Mesenteric fat pad (tissue), 1 donor: Measurements from ENCODE around the gene RNF112. TPM values are rescaled to one million over a fixed set of nuclear protein-coding genes. Genes with fewer than 3 reads are reported as not detected.

Experiments
- DNase-seq: peaks from one replicate; pipeline ENCODE4 v3.0.0-alpha.2; 2020; ENCODE audit warnings: low spot score
- long read RNA-seq: library from polyadenylated mRNA; unstranded; transcript quantifications from one replicate; pipeline ENCODE4 v2.0.0, GENCODE V29; 2020
- total RNA-seq: library from RNA; stranded (reverse); fragmentation: NEBNext Ultra II Directional; extraction: Animal tissue kit (Norgen Biotek cat#: 25700); gene quantifications from one replicate; pipeline ENCODE4 v1.2.1, GENCODE V29; 2021
- donor health status: DM: yes; HTN: yes; CAD: no.

Gene RNF112, protein sequence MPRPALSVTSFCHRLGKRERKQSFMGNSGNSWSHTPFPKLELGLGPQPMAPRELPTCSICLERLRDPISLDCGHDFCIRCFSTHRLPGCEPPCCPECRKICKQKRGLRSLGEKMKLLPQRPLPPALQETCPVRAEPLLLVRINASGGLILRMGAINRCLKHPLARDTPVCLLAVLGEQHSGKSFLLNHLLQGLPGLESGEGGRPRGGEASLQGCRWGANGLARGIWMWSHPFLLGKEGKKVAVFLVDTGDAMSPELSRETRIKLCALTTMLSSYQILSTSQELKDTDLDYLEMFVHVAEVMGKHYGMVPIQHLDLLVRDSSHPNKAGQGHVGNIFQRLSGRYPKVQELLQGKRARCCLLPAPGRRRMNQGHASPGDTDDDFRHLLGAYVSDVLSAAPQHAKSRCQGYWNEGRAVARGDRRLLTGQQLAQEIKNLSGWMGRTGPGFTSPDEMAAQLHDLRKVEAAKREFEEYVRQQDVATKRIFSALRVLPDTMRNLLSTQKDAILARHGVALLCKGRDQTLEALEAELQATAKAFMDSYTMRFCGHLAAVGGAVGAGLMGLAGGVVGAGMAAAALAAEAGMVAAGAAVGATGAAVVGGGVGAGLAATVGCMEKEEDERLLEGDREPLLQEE
- 3.9 TPM for total RNA-seq
- long read RNA-seq, partial matches to known transcripts: 0 of 1 reads
- long read RNA-seq, other reads (novel, unspliced or antisense): 1 of 1 reads

DNA sequence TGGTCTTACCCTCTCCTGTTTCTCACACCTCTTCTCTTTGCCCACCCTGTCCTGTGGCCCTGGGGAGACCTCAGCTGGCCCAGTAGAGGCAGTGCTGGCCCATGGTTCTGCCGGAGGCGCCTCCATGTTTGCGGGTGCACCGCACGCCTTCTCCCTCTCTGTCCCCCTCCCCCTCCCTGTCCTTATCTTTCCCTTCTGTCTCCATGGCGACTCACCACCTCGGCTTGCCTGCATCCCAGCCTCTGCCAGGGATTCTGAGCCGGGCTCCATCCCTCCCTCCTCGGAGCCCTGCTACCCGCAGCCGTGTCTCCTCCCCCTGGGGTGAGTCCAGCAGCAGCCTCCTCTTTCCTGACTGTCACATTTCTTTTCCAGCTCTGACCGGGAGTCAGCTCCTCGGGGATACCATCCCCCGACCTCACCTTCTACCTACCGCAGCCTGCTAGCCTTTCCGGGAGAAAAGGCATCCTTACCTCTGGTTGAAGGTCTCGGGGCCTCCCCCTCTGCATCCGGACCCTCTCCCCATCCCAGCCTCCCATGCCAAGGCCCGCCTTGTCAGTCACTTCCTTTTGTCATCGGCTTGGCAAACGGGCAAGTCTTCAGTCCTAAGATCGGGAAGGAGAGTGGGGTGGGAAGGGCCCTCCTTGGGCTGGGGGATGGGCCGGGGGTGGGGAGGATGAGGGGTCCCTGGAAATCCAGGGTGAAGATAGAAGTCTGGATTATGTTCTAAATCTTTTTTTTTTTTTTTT lies at the start of gene RNF112:
Gene RNF112, plus strand, starts transcription at position 358 of the 746 bp plus-strand sequence. Its CDS starts 177 bp downstream, at position 535.
- DNase-seq: peak; percentile 84

DNA sequence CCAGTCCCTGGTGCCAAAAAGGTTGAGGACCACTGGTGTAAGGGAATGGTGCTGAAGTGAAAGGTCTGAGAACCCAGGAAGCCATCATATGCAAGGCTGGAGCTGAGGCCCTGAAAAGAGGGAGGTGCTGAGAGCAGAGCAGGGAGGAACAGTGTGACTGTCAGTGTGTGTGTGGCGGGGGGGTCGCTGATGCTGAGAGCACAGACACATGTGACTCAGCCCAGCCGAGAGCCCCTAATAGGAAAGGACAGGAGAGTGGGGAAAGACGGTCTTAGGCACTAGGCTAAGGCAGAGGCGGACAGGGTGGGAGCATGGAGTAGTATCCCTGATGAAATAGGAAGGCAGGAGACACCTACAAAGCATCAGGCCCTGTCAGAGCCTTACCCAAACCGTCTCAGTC lies 49.7 kb upstream of the RNF112 start:
- DNase-seq: no peak

DNA sequence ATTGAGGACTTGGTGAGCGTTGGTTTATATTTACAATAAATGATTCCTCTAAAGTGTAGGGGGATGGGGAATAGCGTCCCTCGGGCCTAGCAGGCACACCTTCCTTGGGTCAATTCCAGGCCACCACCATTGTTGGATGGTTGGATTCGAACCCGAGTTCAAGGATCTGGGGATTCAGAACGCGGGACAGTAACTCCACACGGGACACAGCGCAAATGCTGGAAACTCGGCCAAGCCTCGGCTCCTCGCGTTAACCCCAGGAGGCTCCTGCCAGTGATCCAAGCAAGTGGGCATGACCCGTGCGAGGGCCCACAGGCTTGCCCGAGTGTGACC lies 49.1 kb upstream of the RNF112 start:
- no peak for DNase-seq

DNA sequence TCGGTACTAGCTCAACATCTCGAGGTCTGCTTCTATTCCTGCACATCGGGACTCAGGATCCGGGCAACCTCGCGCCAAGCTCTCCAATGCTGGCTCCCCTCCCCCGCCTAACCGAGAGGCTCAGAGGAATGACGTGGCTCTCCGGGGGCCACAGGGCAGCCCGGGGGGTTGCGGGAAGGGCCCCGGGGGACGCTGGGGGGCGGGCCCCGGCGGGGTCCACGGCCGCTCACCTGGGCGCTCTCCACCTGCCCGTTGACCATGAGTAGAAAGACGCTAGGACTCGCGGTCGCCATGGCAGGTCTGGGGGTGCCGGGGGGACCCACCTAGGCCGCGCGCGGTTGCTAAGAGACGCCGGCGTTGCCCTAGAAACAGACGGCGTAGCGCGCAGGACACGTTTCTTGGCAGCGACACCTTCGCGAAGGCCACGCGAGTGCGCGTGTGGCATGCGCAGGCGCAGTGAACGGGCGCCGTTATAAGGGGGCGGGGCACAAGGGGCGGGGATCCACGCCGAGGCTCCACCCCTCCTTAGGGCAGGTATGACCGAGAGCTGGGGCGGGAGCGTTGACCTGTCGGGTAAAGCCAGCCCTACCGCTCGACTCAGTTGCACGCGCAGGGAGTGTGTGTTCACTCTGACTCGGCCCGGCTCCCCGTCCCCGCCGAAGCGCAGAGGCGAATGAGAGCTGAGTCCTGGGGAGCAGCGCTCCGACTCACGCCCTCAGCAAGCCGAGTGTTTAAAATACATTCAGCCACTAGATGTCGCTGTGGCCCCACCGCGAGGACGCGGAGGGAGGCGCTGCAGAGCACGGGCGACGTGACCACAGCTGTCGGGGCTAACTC lies 48.5 kb upstream of the RNF112 start, which contains the start of gene B9D1:
Gene B9D1, minus strand, starts transcription at position 447 of the 837 bp plus-strand sequence. Its CDS starts 154 bp downstream, at position 293.
- peak; percentile 97 for DNase-seq

DNA sequence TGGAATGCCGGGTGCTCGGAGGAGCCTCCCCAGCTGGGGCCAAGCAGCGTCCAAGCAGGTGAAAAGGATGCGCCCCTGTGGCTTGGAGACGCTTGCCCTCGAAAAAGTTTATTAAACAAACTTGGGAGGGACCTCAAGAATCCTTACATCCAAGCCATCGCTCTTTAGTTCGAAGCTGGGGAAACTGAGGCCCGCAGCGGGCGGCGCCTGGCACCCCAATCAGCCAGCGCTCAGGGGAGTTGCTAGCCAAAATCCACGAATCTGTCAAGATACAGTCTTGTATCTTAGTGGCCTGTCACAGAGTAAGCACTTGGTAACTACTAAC lies 48.0 kb upstream of the RNF112 start:
- no peak for DNase-seq

DNA sequence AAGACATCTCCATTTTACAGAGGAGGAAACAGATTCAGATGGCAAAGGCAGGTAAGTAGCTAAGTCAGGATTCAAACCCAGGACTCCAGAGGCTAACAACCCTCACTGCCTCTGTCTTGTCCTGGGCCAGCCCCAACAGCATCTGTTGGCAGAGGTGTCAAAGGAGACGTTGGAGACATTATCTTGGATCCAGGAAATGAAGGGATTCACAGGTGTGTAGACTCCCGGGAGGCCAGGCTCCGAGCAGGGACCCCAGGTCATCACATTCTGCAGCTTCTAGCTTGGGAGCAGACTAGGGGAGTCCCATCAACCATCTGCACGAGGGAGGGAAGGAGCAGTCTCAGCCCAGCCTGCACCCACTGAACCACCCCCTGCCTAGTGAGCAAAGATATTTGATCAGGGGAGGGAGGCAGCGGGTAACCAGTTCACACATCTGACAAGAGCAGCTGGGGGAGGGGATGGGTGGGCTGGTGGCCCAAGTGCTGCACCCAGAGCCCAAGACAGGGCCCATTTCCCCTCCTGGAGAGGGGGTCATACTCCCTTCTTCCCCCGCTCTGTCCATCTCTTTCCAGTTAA lies 47.5 kb upstream of the RNF112 start:
- no peak for DNase-seq

DNA sequence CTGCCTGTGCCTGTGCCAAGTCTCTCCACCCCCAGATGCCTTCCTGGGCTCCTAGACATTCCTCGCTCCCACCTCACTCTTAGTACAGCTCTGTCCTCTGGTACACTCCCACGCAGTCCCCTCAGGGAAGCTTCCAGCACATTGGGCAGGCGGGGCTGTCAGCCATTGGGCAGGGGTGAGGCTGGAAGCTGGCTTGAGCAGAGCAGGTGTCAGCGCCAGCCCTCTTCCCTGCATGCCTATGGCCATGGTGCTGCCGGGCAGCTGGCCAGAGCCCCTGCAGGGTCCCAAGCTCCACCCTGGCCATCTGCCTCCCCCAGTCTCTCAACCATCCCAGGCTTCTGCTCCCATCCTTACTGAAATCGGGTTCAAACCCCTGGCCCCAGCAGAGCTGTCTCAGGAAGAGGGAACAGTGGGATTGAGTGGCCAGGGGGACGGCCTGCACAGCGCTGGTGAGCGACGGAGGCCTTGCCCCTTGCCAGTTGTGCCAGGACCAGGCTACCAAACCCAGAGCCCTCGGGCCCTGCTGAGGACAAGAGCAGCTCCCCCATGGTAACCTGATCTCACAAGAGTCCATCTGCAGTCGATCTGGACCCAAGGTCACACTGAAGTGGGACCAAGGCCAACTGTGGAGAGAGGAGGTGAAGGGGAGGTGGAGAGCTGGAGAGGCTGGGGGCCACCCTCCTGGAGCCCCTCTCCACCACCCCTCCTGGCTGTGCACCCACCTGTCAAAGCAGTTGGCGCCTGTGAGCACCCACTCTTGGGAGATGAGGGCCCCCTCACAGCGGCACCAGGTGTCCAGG lies 46.1 kb upstream of the RNF112 start:
- DNase-seq: no peak

DNA sequence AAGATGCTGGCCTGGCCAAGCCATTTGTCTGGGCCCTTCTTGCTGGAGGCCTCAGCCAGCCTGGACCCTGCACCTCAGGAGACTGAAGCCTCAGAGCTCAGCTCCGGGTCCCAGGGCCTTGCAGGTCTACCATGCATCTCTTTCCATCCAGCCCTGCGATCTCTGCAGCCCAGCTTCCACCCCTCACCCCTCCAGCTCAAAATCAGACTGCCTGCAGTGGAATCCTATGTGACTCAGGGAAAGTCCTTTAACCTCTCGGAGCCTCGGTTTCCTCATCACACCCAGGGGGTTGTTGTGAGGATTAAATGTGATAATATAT lies 45.6 kb upstream of the RNF112 start:
- no peak for DNase-seq

DNA sequence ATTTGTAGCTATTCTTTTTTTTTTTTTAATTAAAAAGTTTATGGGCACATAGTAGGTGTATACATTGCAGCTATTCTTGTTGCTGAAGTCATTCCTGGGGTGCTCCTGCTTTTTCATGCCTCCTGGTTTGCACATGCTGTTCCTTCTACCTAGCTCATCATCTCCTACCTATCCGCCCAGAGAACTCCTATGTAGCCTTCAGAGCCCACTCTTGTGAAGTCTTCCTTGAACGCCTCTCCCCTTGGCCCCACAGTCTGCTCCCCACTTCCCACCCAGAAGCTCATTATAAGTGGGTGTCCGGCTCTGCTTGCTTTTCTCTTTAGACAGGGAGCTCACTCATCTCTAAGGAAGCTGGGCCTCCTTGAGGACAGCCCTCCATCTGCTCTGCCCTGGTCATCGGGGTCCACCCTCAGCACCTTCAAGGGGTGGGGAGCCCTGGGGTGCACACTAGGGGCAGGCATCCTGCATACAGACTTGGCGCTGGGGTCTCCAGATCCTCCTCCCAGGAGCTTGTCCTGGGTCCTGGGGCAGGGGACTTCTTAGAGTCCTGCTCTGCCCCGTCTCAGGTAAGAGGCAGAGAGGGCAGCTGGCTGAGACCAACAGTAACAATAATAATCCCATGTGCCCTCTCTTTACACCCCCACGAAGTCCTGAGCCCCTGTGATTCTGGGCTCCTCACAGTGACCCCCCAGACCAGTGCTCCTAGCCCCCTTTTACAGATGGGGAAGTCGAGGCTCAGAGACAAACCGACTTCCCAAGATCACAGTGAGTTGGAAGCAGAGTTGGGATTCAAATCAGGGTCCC lies 45.0 kb upstream of the RNF112 start:
- DNase-seq: no peak

DNA sequence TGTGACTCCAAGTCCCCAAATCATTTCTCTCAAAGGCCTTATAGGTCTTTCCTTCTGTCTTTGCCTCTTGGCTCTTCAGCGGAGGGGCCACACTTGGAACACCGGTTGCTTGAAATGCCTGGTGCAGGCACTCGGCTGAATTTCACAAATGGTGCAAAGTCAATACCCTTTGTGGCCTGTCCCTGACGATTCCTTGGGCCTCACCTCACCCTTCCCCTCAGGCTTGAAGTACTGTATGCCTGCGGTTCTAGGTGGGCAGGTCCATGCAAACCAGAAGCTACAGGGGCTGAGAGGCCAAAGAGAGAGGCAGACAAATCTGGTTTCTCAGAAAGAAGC lies 44.4 kb upstream of the RNF112 start:
- DNase-seq: no peak

DNA sequence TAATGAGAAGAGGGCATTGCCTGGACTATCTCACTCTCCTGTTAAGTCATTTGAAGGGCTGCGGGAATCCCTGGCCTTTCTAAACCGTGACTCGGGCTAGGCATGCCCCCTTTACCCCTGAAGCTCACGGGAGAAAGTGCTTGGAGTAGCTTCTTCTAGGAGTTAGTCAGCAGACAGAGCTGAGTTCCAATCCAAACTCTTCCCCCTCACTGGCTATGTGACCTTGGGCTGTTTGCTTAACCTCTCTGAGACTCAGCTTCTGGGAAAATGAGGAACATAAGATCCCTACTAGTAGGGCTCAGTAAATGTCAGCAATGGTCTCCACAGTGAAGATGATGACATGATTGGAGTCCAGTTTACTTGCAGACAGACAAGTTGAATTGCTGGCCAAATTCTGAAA lies 42.8 kb upstream of the RNF112 start:
- DNase-seq: no peak

DNA sequence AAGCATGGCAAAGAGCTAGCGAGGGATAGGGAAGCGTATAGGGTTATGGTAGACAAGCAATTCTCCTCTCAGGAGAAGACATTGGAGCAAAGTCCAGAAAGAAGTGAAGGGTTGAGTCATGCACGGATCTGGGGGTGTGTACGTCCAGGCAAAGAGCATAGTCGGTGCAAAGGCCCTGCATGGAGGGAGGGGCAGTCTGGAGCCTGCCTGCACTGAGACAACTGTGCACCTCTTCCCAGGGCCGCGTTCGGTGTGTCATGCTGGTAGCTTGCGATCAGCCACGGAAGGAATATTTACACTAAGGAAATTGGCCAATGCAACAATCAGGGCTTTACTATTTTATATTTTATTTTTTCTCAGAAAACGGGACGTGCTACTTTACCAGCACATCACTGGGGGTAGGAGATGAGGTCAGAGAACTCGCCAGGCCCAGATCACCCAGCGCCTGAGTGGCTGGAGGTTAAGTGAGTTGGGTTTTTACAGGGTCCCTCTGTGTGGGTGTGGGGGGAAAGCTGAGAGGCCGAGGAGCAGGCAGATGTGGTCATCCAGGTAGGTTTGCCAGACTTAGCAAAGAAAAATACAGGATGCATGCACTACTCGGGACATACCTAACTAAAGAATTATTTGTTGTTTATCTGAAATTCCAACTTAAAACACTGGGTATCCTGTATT lies 41.8 kb upstream of the RNF112 start:
- no peak for DNase-seq

DNA sequence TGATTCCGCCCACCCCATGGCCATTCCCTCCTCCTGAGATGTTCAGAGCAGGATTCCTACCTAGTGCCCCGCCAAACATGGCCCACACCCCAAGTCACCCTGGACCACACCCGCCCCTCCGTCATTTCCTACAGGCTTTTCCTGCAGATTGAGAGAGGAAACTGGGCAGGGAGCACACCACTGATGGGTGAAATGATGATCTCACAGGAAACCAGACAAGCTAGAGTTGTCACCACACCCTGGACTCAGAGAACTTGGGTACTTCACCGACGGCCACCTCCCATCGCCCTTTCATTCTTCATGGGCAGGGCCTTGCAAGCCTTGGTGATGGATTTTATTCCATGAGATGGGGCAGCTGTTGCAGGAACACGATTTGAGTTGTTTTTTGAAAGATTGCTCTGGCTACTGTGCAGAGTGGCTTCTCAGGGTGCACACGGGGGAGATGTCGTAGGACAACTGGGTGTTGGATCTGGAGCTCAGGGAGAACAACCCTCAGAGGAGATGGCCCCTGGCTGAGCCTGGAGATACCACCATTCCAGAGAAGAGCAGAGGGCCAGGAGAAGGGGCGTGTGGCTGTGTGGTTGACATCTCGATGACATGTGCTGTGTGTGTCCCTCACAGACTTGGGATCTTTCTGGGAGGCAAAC lies 41.1 kb upstream of the RNF112 start:
- DNase-seq: no peak

DNA sequence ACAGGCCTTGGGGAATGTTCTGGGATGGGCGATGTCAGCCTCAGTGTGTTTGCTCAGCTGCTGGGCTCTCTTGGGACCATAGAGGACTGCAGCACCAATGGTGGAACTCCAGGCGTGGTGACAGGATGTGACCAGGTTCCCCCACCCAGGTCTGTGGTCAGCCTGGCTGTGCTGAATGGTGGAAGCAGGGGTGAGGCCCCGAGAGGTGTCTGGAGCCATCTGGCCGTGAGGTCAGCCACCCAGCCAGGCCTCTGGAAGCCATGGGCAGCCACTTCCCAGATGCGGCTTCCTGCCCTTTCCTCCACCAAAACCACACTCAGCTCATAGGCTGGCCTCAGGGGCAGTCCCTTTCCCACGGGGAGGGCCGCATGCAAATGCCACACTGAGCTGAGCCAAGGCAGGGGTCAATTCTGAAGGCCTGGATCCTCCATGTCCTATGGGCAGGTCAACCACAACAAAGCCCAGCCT lies 40.5 kb upstream of the RNF112 start:
- DNase-seq: no peak

DNA sequence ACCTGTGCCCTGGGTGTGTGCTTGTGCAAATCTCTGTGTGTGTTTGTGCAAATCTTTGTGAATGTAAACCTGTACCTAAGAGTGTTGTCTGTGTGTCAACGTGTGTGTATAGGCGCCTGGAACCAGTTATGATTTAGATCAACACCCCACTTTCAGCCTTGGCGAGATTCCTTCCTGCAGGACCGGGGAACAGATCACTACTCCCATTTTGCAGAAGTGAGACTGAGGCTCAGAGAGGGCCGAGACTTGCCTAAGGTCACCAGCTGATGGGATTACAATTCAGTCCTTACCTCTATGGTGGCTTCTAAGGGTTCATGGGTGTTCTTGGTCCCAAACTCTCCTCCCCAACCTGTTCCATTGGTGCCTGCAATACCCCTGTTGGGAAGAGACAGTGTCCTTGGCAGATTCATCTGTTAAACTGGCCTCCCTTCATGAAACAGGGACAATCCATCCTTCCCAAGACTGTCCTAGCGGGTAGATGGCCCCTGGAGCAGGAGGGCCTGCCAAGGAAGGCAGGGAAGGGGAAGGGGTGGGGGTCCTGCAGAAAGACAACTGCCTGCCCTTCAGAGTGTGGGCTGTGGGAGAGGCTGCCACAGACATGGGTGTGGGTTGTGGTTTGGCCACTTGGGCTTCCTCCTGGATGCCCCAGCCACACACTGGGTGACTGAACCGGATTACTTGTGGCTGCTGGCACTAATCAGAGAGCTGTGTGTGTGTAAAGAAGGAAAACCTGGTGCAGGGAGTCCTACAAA lies 39.6 kb upstream of the RNF112 start:
- DNase-seq: no peak

DNA sequence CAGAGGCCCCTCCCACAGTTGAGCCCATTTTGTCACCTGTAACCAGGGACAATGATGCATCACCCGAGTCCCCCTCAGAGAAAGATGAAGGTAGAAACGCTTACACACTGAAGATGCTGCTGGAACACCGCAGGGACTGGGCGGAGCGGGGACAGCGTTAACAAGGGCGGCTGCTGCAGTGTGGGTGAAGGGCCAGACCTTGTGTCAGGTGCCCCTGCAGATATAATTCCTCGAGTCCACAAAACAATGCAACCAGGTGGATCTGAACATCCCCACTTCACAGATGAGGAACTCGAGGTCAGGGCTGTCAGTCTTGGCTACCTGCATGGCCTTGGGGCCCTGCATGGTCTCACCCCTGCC lies 39.0 kb upstream of the RNF112 start:
- DNase-seq: no peak

DNA sequence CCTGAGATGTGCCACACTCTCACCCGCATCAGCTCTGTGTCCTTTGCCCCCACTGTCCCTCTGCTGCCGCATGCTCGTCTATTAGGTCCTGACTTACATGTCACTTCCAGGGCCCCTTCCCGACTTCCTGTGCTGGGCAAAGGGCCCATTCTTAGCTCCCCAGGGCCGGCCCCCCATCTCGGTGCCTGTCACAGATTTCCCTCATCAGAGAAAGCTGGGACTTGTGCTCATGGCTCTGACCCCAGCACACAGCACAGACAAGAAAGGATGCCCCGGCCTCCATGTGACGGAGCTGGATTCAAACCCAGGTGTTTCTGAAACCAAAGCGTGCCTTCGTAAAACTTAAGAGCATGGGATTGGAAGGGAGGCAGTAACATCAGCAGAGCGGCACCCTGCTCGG lies 38.6 kb upstream of the RNF112 start:
- no peak for DNase-seq
